ENCODE results near the gene HDAC2.
"Not testable (repeated sequence)": the region's sequence is repeated elsewhere in the genome, so short reads cannot be mapped to it uniquely, and the experiment has no call there.

The HDAC2 gene

GRCh38 chr6:113970805-113971676, at the start of gene HDAC2:
HDAC2 (minus strand) TSS chr6:113971148; CDS start chr6:113970908, 240 bp downstream.
- DNase-seq = peak; percentile 88

- no peak for DNase-seq
Observed at GRCh38 chr6:114020196-114020595, 49.2 kb upstream of the HDAC2 start.

- DNase-seq = not testable (repeated sequence)
Observed at GRCh38 chr6:114017146-114017545, 46.2 kb upstream of the HDAC2 start.

- not testable (repeated sequence) for DNase-seq
Observed at GRCh38 chr6:114014106-114014505, 43.2 kb upstream of the HDAC2 start.

GRCh38 chr6:114011486-114011885, 40.5 kb upstream of the HDAC2 start:
- not testable (repeated sequence) for DNase-seq

- no peak for DNase-seq
Observed at GRCh38 chr6:114010540-114010939, 39.6 kb upstream of the HDAC2 start.

- no peak for DNase-seq
Observed at GRCh38 chr6:114009192-114009591, 38.2 kb upstream of the HDAC2 start.

- no peak for DNase-seq
Observed at GRCh38 chr6:114008331-114008730, 37.4 kb upstream of the HDAC2 start.

- DNase-seq = no peak
Observed at GRCh38 chr6:114007516-114007915, 36.6 kb upstream of the HDAC2 start.

- DNase-seq = no peak
Observed at GRCh38 chr6:114001354-114001753, 30.4 kb upstream of the HDAC2 start.

- no peak for DNase-seq
Observed at GRCh38 chr6:114000069-114000468, 29.1 kb upstream of the HDAC2 start.

GRCh38 chr6:113999284-113999683, 28.3 kb upstream of the HDAC2 start:
- no peak for DNase-seq

- DNase-seq = peak; percentile 35
Observed at GRCh38 chr6:113998811-113999210, 27.9 kb upstream of the HDAC2 start.

GRCh38 chr6:113997116-113997515, 26.2 kb upstream of the HDAC2 start:
- DNase-seq = no peak

- peak; percentile 83 for DNase-seq
Observed at GRCh38 chr6:113995634-113996033, 24.7 kb upstream of the HDAC2 start.

- peak; percentile 87 for DNase-seq
Observed at GRCh38 chr6:113994934-113995342, 24.0 kb upstream of the HDAC2 start.

GRCh38 chr6:113989675-113990074, 18.7 kb upstream of the HDAC2 start:
- no peak for DNase-seq

GRCh38 chr6:113982675-113983074, 11.7 kb upstream of the HDAC2 start:
- not testable (repeated sequence) for DNase-seq

GRCh38 chr6:113982055-113982550, 11.2 kb upstream of the HDAC2 start:
- DNase-seq = no peak

- DNase-seq = peak; percentile 44
Observed at GRCh38 chr6:113980937-113981554, 10.1 kb upstream of the HDAC2 start.

- no peak for DNase-seq
Observed at GRCh38 chr6:113979937-113980336, 9.0 kb upstream of the HDAC2 start.

GRCh38 chr6:113978084-113978675, 7.2 kb upstream of the HDAC2 start:
- no peak for DNase-seq

- no peak for DNase-seq
Observed at GRCh38 chr6:113976806-113977205, 5.9 kb upstream of the HDAC2 start.

- DNase-seq = no peak
Observed at GRCh38 chr6:113971741-113972140, 793 bp upstream of the HDAC2 start.
